WTC11 (cell line): ENCODE results near the gene CCDC85A. TPM values are rescaled to one million over a fixed set of nuclear protein-coding genes. Genes with fewer than 3 reads are reported as not detected.

Source experiments
- ATAC-seq: fragments of 200-7000 bp; cut with Tn5 transposase; 2 replicates; pipeline ENCODE4 v1.10.0; 2021; ENCODE audit warnings: mild to moderate bottlenecking, moderate library complexity
- CTCF ChIA-PET: fragments of 300-600 bp; sonication (Branson Sonifier 250); formaldehyde crosslinking; loops from one replicate; lab custom pipeline; 2021; ENCODE audit warnings: antibody characterized with exemption; lab: Charles Lee
- POLR2A ChIA-PET: fragments of 350-600 bp; sonication (Branson Sonifier 250); formaldehyde crosslinking; loops from one replicate; lab custom pipeline; 2021; ENCODE audit warnings: antibody characterized with exemption; lab: Charles Lee
- DNase-seq: peaks from one replicate; pipeline ENCODE4 v3.0.0; 2021; ENCODE audit warnings: low spot score
- H3K27ac Mint-ChIP-seq: 2 replicates; pipeline ENCODE4 v1.8.0; 2021; ENCODE audit warnings: mixed read lengths
- H3K27me3 Mint-ChIP-seq: 2 replicates; pipeline ENCODE4 v1.8.0; 2021; ENCODE audit warnings: low read depth, mild to moderate bottlenecking, moderate library complexity, mixed read lengths
- H3K36me3 Mint-ChIP-seq: 2 replicates; pipeline ENCODE4 v1.8.0; 2021; ENCODE audit warnings: mixed read lengths
- H3K4me1 Mint-ChIP-seq: 2 replicates; pipeline ENCODE4 v1.8.0; 2022; ENCODE audit warnings: mixed read lengths
- H3K4me3 Mint-ChIP-seq: 2 replicates; pipeline ENCODE4 v1.8.0; 2021; ENCODE audit warnings: mild to moderate bottlenecking, moderate library complexity, mixed read lengths
- H3K9me3 Mint-ChIP-seq: 2 replicates; pipeline ENCODE4 v1.8.0; 2021; ENCODE audit warnings: mixed read lengths
- ATF1 ChIP-seq: sonication (generic); formaldehyde crosslinking; IDR thresholded peaks from 2 replicates; pipeline ENCODE4 v1.8.1; 2023; ENCODE audit warnings: mild to moderate bottlenecking, moderate library complexity, missing genetic modification reagents
- FOXK1 ChIP-seq: sonication (generic); formaldehyde crosslinking; IDR thresholded peaks from 2 replicates; pipeline ENCODE4 v1.8.0; 2022; ENCODE audit warnings: mild to moderate bottlenecking, moderate library complexity, missing genetic modification reagents
- GTF2I ChIP-seq: fragments of 250-450 bp; sonication (Bioruptor Pico); conservative IDR thresholded peaks from 2 replicates; pipeline ENCODE4 v1.4.0; 2021; ENCODE audit warnings: mild to moderate bottlenecking
- NFE2L1 ChIP-seq: sonication (generic); formaldehyde crosslinking; IDR thresholded peaks from 2 replicates; pipeline ENCODE4 v1.8.1; 2023; ENCODE audit warnings: missing genetic modification reagents
- PRRX2 ChIP-seq: fragments of 250-450 bp; sonication (Bioruptor Pico); IDR thresholded peaks from 2 replicates; pipeline ENCODE4 v1.8.0; 2021; ENCODE audit warnings: mild to moderate bottlenecking
- SOX15 ChIP-seq: fragments of 250-450 bp; sonication (Bioruptor Pico); IDR thresholded peaks from 2 replicates; pipeline ENCODE4 v1.9.0; 2021; ENCODE audit warnings: mild to moderate bottlenecking
- TEAD1 ChIP-seq: sonication (generic); formaldehyde crosslinking; IDR thresholded peaks from 2 replicates; pipeline ENCODE4 v1.8.0; 2022; ENCODE audit warnings: mild to moderate bottlenecking, missing genetic modification reagents
- ZNF219 ChIP-seq: sonication (generic); formaldehyde crosslinking; IDR thresholded peaks from 2 replicates; pipeline ENCODE4 v1.8.0; 2023; ENCODE audit warnings: missing genetic modification reagents, mild to moderate bottlenecking, borderline replicate concordance
- ZNF263 ChIP-seq: sonication (generic); formaldehyde crosslinking; IDR thresholded peaks from 2 replicates; pipeline ENCODE4 v1.8.1; 2022; ENCODE audit warnings: low read depth, mild to moderate bottlenecking, moderate library complexity, missing genetic modification reagents
- ZNF396 ChIP-seq: fragments of 250-450 bp; sonication (Bioruptor Pico); IDR thresholded peaks from 2 replicates; pipeline ENCODE4 v1.8.0; 2021; ENCODE audit warnings: mild to moderate bottlenecking, moderate library complexity, borderline replicate concordance
- total RNA-seq: library from RNA; stranded (reverse); gene quantifications from 3 replicates; pipeline ENCODE4 v1.2.3, GENCODE V29; 2021
- TF ChIP-seq, protein P1 (sequence below): sonication (generic); formaldehyde crosslinking; IDR thresholded peaks from 2 replicates; pipeline ENCODE4 v1.8.1; 2023; ENCODE audit warnings: mild to moderate bottlenecking, missing genetic modification reagents, moderate library complexity
- TF ChIP-seq, protein P2 (sequence below): sonication (generic); formaldehyde crosslinking; IDR thresholded peaks from 2 replicates; pipeline ENCODE4 v1.8.0; 2023; ENCODE audit warnings: mild to moderate bottlenecking, missing genetic modification reagents
- TF ChIP-seq, protein P3 (sequence below): sonication (generic); formaldehyde crosslinking; IDR thresholded peaks from 2 replicates; pipeline ENCODE4 v1.8.1; 2023; ENCODE audit warnings: mild to moderate bottlenecking, missing genetic modification reagents, borderline replicate concordance
- TF ChIP-seq, protein P4 (sequence below): fragments of 250-450 bp; sonication (Bioruptor Pico); IDR thresholded peaks from 2 replicates; pipeline ENCODE4 v1.9.0; 2021; ENCODE audit warnings: mild to moderate bottlenecking, borderline replicate concordance
- TF ChIP-seq, protein P5 (sequence below): sonication (generic); formaldehyde crosslinking; IDR thresholded peaks from 2 replicates; pipeline ENCODE4 v1.8.0; 2023; ENCODE audit warnings: missing genetic modification reagents, mild to moderate bottlenecking, borderline replicate concordance
- TF ChIP-seq, protein P6 (sequence below): sonication (generic); formaldehyde crosslinking; IDR thresholded peaks from 2 replicates; pipeline ENCODE4 v1.8.0; 2022; ENCODE audit warnings: mild to moderate bottlenecking, missing genetic modification reagents
- TF ChIP-seq, protein P7 (sequence below): fragments of 250-450 bp; sonication (Bioruptor Pico); IDR thresholded peaks from 2 replicates; pipeline ENCODE4 v1.9.0; 2021; ENCODE audit warnings: mild to moderate bottlenecking

Gene CCDC85A
- total RNA-seq, 1 experiment from 2014 or later, result 0.22 TPM

DNA sequence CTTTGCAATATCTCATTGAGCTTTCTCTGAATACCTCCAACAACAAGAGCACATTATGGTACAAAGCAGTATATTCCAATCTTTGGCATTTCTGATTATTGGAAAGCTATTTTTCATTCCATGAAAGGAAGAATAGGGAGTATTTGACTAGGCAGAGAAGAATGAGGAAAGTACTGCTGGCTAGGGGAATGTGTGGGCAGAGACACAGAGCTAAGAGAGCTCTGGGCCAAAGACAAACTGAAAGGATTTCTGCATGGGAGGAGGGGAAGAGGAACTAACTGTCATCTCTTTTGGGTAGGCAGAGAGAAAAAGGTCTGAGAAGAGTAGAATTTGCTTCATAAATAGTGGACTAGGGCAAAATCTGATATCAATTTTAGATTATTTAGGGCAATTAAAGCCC lies 150.8 kb downstream of the CCDC85A start:
- H3K36me3 Mint-ChIP-seq, result no peaks in the 10 kb centered on the region
- no peak overlapping the region for H3K27ac Mint-ChIP-seq
- no peaks in the 10 kb centered on the region for H3K27me3 Mint-ChIP-seq
- no peaks in the 10 kb centered on the region for H3K9me3 Mint-ChIP-seq
- CTCF ChIA-PET, result no interaction called here
- no peak overlapping the region for H3K4me3 Mint-ChIP-seq
- H3K4me1 Mint-ChIP-seq, result peaks cover 36% of the 10 kb centered on the region
- ATAC-seq, result peak; percentile 43; the same call in 1 of the 2 replicates
- DNase-seq, result no peak
- POLR2A ChIA-PET, result no interaction called here
- TF ChIP-seq, protein P1, sequence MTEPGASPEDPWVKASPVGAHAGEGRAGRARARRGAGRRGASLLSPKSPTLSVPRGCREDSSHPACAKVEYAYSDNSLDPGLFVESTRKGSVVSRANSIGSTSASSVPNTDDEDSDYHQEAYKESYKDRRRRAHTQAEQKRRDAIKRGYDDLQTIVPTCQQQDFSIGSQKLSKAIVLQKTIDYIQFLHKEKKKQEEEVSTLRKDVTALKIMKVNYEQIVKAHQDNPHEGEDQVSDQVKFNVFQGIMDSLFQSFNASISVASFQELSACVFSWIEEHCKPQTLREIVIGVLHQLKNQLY (CRISPR knock-in tag), result no peak
- TF ChIP-seq, protein P2, sequence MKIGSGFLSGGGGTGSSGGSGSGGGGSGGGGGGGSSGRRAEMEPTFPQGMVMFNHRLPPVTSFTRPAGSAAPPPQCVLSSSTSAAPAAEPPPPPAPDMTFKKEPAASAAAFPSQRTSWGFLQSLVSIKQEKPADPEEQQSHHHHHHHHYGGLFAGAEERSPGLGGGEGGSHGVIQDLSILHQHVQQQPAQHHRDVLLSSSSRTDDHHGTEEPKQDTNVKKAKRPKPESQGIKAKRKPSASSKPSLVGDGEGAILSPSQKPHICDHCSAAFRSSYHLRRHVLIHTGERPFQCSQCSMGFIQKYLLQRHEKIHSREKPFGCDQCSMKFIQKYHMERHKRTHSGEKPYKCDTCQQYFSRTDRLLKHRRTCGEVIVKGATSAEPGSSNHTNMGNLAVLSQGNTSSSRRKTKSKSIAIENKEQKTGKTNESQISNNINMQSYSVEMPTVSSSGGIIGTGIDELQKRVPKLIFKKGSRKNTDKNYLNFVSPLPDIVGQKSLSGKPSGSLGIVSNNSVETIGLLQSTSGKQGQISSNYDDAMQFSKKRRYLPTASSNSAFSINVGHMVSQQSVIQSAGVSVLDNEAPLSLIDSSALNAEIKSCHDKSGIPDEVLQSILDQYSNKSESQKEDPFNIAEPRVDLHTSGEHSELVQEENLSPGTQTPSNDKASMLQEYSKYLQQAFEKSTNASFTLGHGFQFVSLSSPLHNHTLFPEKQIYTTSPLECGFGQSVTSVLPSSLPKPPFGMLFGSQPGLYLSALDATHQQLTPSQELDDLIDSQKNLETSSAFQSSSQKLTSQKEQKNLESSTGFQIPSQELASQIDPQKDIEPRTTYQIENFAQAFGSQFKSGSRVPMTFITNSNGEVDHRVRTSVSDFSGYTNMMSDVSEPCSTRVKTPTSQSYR (CRISPR knock-in tag), result no peak
- TF ChIP-seq ZNF396 (CRISPR knock-in tag), result no peak
- no peak for TF ChIP-seq GTF2I (CRISPR knock-in tag)
- TF ChIP-seq, protein P3, sequence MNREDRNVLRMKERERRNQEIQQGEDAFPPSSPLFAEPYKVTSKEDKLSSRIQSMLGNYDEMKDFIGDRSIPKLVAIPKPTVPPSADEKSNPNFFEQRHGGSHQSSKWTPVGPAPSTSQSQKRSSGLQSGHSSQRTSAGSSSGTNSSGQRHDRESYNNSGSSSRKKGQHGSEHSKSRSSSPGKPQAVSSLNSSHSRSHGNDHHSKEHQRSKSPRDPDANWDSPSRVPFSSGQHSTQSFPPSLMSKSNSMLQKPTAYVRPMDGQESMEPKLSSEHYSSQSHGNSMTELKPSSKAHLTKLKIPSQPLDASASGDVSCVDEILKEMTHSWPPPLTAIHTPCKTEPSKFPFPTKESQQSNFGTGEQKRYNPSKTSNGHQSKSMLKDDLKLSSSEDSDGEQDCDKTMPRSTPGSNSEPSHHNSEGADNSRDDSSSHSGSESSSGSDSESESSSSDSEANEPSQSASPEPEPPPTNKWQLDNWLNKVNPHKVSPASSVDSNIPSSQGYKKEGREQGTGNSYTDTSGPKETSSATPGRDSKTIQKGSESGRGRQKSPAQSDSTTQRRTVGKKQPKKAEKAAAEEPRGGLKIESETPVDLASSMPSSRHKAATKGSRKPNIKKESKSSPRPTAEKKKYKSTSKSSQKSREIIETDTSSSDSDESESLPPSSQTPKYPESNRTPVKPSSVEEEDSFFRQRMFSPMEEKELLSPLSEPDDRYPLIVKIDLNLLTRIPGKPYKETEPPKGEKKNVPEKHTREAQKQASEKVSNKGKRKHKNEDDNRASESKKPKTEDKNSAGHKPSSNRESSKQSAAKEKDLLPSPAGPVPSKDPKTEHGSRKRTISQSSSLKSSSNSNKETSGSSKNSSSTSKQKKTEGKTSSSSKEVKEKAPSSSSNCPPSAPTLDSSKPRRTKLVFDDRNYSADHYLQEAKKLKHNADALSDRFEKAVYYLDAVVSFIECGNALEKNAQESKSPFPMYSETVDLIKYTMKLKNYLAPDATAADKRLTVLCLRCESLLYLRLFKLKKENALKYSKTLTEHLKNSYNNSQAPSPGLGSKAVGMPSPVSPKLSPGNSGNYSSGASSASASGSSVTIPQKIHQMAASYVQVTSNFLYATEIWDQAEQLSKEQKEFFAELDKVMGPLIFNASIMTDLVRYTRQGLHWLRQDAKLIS, result no peak
- no peak for TF ChIP-seq TEAD1
- TF ChIP-seq, protein P4, sequence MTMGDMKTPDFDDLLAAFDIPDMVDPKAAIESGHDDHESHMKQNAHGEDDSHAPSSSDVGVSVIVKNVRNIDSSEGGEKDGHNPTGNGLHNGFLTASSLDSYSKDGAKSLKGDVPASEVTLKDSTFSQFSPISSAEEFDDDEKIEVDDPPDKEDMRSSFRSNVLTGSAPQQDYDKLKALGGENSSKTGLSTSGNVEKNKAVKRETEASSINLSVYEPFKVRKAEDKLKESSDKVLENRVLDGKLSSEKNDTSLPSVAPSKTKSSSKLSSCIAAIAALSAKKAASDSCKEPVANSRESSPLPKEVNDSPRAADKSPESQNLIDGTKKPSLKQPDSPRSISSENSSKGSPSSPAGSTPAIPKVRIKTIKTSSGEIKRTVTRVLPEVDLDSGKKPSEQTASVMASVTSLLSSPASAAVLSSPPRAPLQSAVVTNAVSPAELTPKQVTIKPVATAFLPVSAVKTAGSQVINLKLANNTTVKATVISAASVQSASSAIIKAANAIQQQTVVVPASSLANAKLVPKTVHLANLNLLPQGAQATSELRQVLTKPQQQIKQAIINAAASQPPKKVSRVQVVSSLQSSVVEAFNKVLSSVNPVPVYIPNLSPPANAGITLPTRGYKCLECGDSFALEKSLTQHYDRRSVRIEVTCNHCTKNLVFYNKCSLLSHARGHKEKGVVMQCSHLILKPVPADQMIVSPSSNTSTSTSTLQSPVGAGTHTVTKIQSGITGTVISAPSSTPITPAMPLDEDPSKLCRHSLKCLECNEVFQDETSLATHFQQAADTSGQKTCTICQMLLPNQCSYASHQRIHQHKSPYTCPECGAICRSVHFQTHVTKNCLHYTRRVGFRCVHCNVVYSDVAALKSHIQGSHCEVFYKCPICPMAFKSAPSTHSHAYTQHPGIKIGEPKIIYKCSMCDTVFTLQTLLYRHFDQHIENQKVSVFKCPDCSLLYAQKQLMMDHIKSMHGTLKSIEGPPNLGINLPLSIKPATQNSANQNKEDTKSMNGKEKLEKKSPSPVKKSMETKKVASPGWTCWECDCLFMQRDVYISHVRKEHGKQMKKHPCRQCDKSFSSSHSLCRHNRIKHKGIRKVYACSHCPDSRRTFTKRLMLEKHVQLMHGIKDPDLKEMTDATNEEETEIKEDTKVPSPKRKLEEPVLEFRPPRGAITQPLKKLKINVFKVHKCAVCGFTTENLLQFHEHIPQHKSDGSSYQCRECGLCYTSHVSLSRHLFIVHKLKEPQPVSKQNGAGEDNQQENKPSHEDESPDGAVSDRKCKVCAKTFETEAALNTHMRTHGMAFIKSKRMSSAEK, result no peak
- TF ChIP-seq ZNF219 (CRISPR knock-in tag), result no peak
- TF ChIP-seq, protein P5, sequence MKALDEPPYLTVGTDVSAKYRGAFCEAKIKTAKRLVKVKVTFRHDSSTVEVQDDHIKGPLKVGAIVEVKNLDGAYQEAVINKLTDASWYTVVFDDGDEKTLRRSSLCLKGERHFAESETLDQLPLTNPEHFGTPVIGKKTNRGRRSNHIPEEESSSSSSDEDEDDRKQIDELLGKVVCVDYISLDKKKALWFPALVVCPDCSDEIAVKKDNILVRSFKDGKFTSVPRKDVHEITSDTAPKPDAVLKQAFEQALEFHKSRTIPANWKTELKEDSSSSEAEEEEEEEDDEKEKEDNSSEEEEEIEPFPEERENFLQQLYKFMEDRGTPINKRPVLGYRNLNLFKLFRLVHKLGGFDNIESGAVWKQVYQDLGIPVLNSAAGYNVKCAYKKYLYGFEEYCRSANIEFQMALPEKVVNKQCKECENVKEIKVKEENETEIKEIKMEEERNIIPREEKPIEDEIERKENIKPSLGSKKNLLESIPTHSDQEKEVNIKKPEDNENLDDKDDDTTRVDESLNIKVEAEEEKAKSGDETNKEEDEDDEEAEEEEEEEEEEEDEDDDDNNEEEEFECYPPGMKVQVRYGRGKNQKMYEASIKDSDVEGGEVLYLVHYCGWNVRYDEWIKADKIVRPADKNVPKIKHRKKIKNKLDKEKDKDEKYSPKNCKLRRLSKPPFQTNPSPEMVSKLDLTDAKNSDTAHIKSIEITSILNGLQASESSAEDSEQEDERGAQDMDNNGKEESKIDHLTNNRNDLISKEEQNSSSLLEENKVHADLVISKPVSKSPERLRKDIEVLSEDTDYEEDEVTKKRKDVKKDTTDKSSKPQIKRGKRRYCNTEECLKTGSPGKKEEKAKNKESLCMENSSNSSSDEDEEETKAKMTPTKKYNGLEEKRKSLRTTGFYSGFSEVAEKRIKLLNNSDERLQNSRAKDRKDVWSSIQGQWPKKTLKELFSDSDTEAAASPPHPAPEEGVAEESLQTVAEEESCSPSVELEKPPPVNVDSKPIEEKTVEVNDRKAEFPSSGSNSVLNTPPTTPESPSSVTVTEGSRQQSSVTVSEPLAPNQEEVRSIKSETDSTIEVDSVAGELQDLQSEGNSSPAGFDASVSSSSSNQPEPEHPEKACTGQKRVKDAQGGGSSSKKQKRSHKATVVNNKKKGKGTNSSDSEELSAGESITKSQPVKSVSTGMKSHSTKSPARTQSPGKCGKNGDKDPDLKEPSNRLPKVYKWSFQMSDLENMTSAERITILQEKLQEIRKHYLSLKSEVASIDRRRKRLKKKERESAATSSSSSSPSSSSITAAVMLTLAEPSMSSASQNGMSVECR, result no peak
- TF ChIP-seq ZNF263, result no peak
- TF ChIP-seq, protein P6, sequence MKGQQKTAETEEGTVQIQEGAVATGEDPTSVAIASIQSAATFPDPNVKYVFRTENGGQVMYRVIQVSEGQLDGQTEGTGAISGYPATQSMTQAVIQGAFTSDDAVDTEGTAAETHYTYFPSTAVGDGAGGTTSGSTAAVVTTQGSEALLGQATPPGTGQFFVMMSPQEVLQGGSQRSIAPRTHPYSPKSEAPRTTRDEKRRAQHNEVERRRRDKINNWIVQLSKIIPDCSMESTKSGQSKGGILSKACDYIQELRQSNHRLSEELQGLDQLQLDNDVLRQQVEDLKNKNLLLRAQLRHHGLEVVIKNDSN, result no peak
- TF ChIP-seq SOX15 (CRISPR knock-in tag), result no peak
- no peak for TF ChIP-seq NFE2L1 (CRISPR knock-in tag)
- no peak for TF ChIP-seq FOXK1
- no peak for TF ChIP-seq ATF1
- no peak for TF ChIP-seq PRRX2 (CRISPR knock-in tag)
- TF ChIP-seq, protein P7, sequence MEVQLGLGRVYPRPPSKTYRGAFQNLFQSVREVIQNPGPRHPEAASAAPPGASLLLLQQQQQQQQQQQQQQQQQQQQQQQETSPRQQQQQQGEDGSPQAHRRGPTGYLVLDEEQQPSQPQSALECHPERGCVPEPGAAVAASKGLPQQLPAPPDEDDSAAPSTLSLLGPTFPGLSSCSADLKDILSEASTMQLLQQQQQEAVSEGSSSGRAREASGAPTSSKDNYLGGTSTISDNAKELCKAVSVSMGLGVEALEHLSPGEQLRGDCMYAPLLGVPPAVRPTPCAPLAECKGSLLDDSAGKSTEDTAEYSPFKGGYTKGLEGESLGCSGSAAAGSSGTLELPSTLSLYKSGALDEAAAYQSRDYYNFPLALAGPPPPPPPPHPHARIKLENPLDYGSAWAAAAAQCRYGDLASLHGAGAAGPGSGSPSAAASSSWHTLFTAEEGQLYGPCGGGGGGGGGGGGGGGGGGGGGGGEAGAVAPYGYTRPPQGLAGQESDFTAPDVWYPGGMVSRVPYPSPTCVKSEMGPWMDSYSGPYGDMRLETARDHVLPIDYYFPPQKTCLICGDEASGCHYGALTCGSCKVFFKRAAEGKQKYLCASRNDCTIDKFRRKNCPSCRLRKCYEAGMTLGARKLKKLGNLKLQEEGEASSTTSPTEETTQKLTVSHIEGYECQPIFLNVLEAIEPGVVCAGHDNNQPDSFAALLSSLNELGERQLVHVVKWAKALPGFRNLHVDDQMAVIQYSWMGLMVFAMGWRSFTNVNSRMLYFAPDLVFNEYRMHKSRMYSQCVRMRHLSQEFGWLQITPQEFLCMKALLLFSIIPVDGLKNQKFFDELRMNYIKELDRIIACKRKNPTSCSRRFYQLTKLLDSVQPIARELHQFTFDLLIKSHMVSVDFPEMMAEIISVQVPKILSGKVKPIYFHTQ (CRISPR knock-in tag), result no peak
